ENCODE results near the gene CYP21A2.

Gene CYP21A2

DNA sequence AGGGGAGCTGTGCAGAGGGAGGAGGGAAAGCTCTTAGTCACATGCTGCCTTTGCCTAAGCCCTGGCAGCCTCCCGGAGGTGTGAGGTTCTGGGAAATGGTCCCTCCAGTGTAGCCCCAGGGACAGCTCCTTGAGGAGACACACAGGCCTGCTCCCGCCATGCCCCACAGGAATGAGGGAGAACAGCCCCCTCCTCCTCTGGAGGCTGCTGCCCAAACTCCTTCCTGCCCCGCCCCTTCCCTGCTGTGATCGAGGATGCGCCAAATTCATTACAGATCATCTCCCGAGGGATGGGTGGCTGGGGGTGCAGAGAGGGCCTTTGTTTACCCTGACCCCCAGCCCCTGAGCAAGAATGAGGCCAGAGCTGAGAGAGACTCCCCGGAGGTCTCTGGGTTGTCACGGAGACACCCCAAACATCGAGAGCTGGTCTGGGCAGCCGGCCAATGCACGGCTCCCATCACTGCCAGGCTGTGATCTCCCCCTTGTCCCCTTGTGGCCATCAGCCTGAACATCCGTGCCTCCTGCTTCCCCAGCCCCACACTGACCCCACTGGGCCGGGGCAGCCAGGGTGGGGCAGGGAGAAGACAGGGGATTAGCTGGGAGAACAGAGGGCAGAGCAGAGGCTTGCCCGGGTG is 8.4 kb downstream of the CYP21A2 start:
- DNase-seq (ENCODE audit: low spot score) = peak; percentile 51

DNA sequence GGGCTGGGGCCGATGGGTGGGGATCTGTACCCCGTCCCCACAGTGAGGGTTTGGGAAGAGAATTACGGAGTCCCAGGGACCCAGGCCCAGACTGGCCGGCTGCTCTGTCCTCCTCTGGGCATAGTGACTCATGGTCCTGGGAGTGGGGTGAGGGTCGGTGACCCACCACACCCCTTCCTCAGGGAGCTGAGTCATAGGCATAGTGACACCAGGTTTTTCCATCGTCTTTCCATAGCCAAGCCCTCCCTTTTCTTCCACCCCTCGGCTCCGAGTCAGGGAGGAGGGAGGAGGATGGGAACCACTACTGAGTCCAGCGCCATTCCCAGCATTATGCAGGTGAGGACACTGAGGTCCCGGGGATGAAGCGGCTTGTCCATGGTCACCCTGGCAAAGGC is 8.9 kb downstream of the CYP21A2 start:
- Histone ChIP-seq H3K9ac (ENCODE audit: low read depth, low read length, poor library complexity) (no peak overlapping the region), H3K27me3 (ENCODE audit: control insufficient read depth in 3 of 3, insufficient read depth in 3 of 3, low read depth in 1 of 3, low read length in 3 of 3) (peaks cover 0 to 12% (median 0%) of the 10 kb centered on the region in 3 experiments), H3K79me1 (ENCODE audit: low read depth, low read length) (no peaks in the 10 kb centered on the region), H3K4me2 (ENCODE audit: insufficient read depth, low read length, poor library complexity, severe bottlenecking) (no peak overlapping the region), H2BK12ac (ENCODE audit: low read length) (no peak overlapping the region), H2BK5ac (ENCODE audit: low read length) (no peak overlapping the region), H3K4ac (ENCODE audit: low read length) (no peak overlapping the region), H2AFZ (ENCODE audit: low read length) (peak overlapping the region; percentile 75), H2BK120ac (ENCODE audit: low read depth, low read length) (no peak overlapping the region), H2BK15ac (ENCODE audit: low read length) (no peak overlapping the region), H3K4me1 (ENCODE audit: control insufficient read depth in 2 of 2, insufficient read depth in 1 of 2, low read depth in 1 of 2, low read length in 2 of 2) (peaks cover 14 to 21% of the 10 kb centered on the region in 2 donors), H3K36me3 (replicated peaks in 1 of 2; ENCODE audit: control insufficient read depth in 2 of 2, insufficient read depth in 2 of 2, low read length in 2 of 2) (no peaks in the 10 kb centered on the region), H3K14ac (ENCODE audit: low read length) (peak overlapping the region; percentile 89), H3K27ac (replicated peaks; ENCODE audit: low read length) (peak overlapping the region; percentile 7), H3K9me3 (replicated peaks in 1 of 2; ENCODE audit: control insufficient read depth in 2 of 2, insufficient read depth in 1 of 2, low read depth in 1 of 2, low read length in 2 of 2) (no peaks in the 10 kb centered on the region), H4K8ac (ENCODE audit: low read depth, low read length) (no peak overlapping the region), H4K91ac (ENCODE audit: low read depth, low read length, poor library complexity) (no peak overlapping the region), H2AK5ac (ENCODE audit: low read depth, low read length) (no peak overlapping the region), H3K18ac (ENCODE audit: low read length) (peak overlapping the region; percentile 83), H3K23ac (ENCODE audit: low read depth, low read length, poor library complexity) (no peak overlapping the region), H3K4me3 (ENCODE audit: low read length in 2 of 2) (no peak overlapping the region)
- DNase-seq (ENCODE audit: low spot score) = peak; percentile 36
- no CpG with 5 or more reads among the region's 11 CpGs for WGBS, 2 donors (ENCODE audit: extremely low coverage in 2 of 2, insufficient read length in 2 of 2, insufficient replicate concordance in 1 of 2)

More for the DNA sequence above, 8.4 kb downstream of the CYP21A2 start:
- Histone ChIP-seq H2AK5ac (ENCODE audit: low read depth, low read length) (peak overlapping the region; percentile 93), H3K27me3 (ENCODE audit: control insufficient read depth in 3 of 3, insufficient read depth in 3 of 3, low read depth in 1 of 3, low read length in 3 of 3) (peaks cover 0 to 9% (median 0%) of the 10 kb centered on the region in 3 experiments), H2AFZ (ENCODE audit: low read length) (peak overlapping the region; percentile 75), H3K36me3 (replicated peaks in 1 of 2; ENCODE audit: control insufficient read depth in 2 of 2, insufficient read depth in 2 of 2, low read length in 2 of 2) (no peaks in the 10 kb centered on the region), H4K8ac (ENCODE audit: low read depth, low read length) (no peak overlapping the region), H2BK120ac (ENCODE audit: low read depth, low read length) (no peak overlapping the region), H2BK5ac (ENCODE audit: low read length) (peak overlapping the region; percentile 76), H3K9ac (ENCODE audit: low read depth, low read length, poor library complexity) (peak overlapping the region; percentile 15), H3K27ac (replicated peaks; ENCODE audit: low read length) (no peak overlapping the region), H3K18ac (ENCODE audit: low read length) (peak overlapping the region; percentile 83), H2BK12ac (ENCODE audit: low read length) (peak overlapping the region; percentile 94), H2BK15ac (ENCODE audit: low read length) (no peak overlapping the region), H3K4me2 (ENCODE audit: insufficient read depth, low read length, poor library complexity, severe bottlenecking) (no peak overlapping the region), H3K4me3 (ENCODE audit: low read length in 2 of 2) (no peak overlapping the region), H3K14ac (ENCODE audit: low read length) (peak overlapping the region; percentile 89), H3K9me3 (replicated peaks in 1 of 2; ENCODE audit: control insufficient read depth in 2 of 2, insufficient read depth in 1 of 2, low read depth in 1 of 2, low read length in 2 of 2) (no peaks in the 10 kb centered on the region), H4K91ac (ENCODE audit: low read depth, low read length, poor library complexity) (peak overlapping the region; percentile 1), H3K4me1 (ENCODE audit: control insufficient read depth in 2 of 2, insufficient read depth in 1 of 2, low read depth in 1 of 2, low read length in 2 of 2) (peaks cover 14 to 21% of the 10 kb centered on the region in 2 donors), H3K79me1 (ENCODE audit: low read depth, low read length) (no peaks in the 10 kb centered on the region), H3K4ac (ENCODE audit: low read length) (no peak overlapping the region), H3K23ac (ENCODE audit: low read depth, low read length, poor library complexity) (peak overlapping the region; percentile 73)
- no CpG with 5 or more reads among the region's 14 CpGs for WGBS, 2 donors (ENCODE audit: extremely low coverage in 2 of 2, insufficient read length in 2 of 2, insufficient replicate concordance in 1 of 2)

DNA sequence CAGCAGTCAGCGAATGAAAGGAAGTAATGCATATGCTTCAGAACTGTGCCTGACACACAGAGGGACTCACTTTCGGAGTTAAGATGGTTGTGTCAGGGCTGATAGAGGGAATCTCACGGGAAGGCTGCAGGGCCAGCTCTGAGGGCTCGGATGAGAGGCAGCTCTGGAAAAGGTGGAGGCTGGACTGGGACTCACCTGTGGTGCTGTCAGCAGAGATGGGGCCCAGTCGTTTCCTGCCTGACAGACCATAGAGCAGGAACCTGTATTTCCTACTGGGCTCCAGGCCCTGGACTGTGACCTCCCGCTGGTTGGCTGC is 9.3 kb downstream of the CYP21A2 start:
- H4K91ac ChIP-seq (ENCODE audit: low read depth, low read length, poor library complexity) = no peak overlapping the region
- no peaks in the 10 kb centered on the region for H3K36me3 ChIP-seq (replicated peaks in 1 of 2; ENCODE audit: control insufficient read depth in 2 of 2, insufficient read depth in 2 of 2, low read length in 2 of 2)
- WGBS, 2 donors (ENCODE audit: extremely low coverage in 2 of 2, insufficient read length in 2 of 2, insufficient replicate concordance in 1 of 2) = no CpG with 5 or more reads among the region's 6 CpGs
- H3K9ac ChIP-seq (ENCODE audit: low read depth, low read length, poor library complexity) = no peak overlapping the region
- H2AFZ ChIP-seq (ENCODE audit: low read length) = peak overlapping the region; percentile 75
- no peak overlapping the region for H2BK5ac ChIP-seq (ENCODE audit: low read length)
- H2BK12ac ChIP-seq (ENCODE audit: low read length) = no peak overlapping the region
- peak overlapping the region; percentile 7 for H3K27ac ChIP-seq (replicated peaks; ENCODE audit: low read length)
- no peak overlapping the region for H3K18ac ChIP-seq (ENCODE audit: low read length)
- H3K4me2 ChIP-seq (ENCODE audit: insufficient read depth, low read length, poor library complexity, severe bottlenecking) = no peak overlapping the region
- no peak overlapping the region for H3K23ac ChIP-seq (ENCODE audit: low read depth, low read length, poor library complexity)
- peaks cover 14 to 21% of the 10 kb centered on the region in 2 donors for H3K4me1 ChIP-seq (ENCODE audit: control insufficient read depth in 2 of 2, insufficient read depth in 1 of 2, low read depth in 1 of 2, low read length in 2 of 2)
- H3K4ac ChIP-seq (ENCODE audit: low read length) = no peak overlapping the region
- no peaks in the 10 kb centered on the region for H3K9me3 ChIP-seq (replicated peaks in 1 of 2; ENCODE audit: control insufficient read depth in 2 of 2, insufficient read depth in 1 of 2, low read depth in 1 of 2, low read length in 2 of 2)
- H3K14ac ChIP-seq (ENCODE audit: low read length) = no peak overlapping the region
- no peaks in the 10 kb centered on the region for H3K79me1 ChIP-seq (ENCODE audit: low read depth, low read length)
- H2BK120ac ChIP-seq (ENCODE audit: low read depth, low read length) = no peak overlapping the region
- no peak for DNase-seq (ENCODE audit: low spot score)
- H3K27me3 ChIP-seq (ENCODE audit: control insufficient read depth in 3 of 3, insufficient read depth in 3 of 3, low read depth in 1 of 3, low read length in 3 of 3) = peaks cover 0 to 14% (median 0%) of the 10 kb centered on the region in 3 experiments
- no peak overlapping the region for H4K8ac ChIP-seq (ENCODE audit: low read depth, low read length)
- H2AK5ac ChIP-seq (ENCODE audit: low read depth, low read length) = peak overlapping the region; percentile 1
- no peak overlapping the region for H2BK15ac ChIP-seq (ENCODE audit: low read length)
- peak overlapping the region in 1 of 2 donors; percentile 15 for H3K4me3 ChIP-seq (ENCODE audit: low read length in 2 of 2)

DNA sequence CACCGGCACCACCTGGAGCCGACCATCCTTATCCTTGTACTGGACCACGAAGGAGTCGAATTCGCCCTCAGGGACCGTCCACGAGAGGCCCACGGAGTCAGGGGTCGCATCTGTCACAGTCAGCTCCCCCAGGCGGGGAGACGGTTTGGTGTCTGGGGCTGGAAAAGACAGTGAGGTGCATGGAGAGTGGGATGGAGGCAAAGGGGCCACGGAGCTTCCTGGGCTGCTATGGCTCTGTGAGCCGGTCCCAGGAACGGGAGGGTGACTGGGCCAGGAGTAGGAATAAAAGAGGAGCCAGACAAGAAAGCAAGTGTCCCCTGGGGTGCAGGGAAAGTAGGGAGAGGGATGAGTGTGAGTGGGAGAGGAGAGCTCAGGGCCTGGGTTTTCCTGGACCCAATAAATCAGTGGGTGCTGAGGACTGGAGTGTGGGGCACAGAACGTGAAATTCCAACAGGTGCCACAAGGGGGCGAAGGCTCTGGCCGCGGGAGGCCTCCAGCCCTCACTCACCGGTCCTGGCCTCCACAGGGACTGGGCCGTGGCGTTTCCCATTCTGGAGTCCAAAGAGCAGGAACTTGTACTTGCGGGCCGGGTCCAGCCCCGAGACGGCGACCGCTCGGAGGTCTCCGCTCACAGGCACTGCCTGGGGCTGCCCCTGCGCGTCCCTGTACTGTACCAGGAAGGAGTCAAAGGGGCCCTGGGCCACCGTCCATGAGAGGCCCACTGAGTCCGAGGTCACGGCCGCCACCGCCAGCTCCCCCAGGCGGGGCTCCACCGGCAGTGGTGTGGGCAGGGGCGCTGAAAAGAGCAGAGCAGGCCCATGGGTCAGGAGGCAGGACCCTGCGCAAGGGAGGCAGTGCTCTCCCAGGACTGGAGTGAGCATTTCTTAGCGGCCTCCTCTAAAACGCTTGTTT is 9.9 kb downstream of the CYP21A2 start:
- H2BK12ac ChIP-seq (ENCODE audit: low read length) = no peak overlapping the region
- no peak overlapping the region for H3K4me3 ChIP-seq (ENCODE audit: low read length in 2 of 2)
- H3K27me3 ChIP-seq (ENCODE audit: control insufficient read depth in 3 of 3, insufficient read depth in 3 of 3, low read depth in 1 of 3, low read length in 3 of 3) = peaks cover 0 to 14% (median 0%) of the 10 kb centered on the region in 3 experiments
- H2BK120ac ChIP-seq (ENCODE audit: low read depth, low read length) = no peak overlapping the region
- peak overlapping the region; percentile 57 for H2AK5ac ChIP-seq (ENCODE audit: low read depth, low read length)
- no peak overlapping the region for H3K4ac ChIP-seq (ENCODE audit: low read length)
- H4K91ac ChIP-seq (ENCODE audit: low read depth, low read length, poor library complexity) = no peak overlapping the region
- H3K36me3 ChIP-seq (replicated peaks in 1 of 2; ENCODE audit: control insufficient read depth in 2 of 2, insufficient read depth in 2 of 2, low read length in 2 of 2) = no peaks in the 10 kb centered on the region
- no peak overlapping the region for H3K9ac ChIP-seq (ENCODE audit: low read depth, low read length, poor library complexity)
- H3K4me1 ChIP-seq (ENCODE audit: control insufficient read depth in 2 of 2, insufficient read depth in 1 of 2, low read depth in 1 of 2, low read length in 2 of 2) = peaks cover 14 to 21% of the 10 kb centered on the region in 2 donors
- H3K18ac ChIP-seq (ENCODE audit: low read length) = peak overlapping the region; percentile 76
- H2BK15ac ChIP-seq (ENCODE audit: low read length) = no peak overlapping the region
- no peak overlapping the region for H3K4me2 ChIP-seq (ENCODE audit: insufficient read depth, low read length, poor library complexity, severe bottlenecking)
- no CpG with 5 or more reads among the region's 42 CpGs for whole genome bisulfite sequencing, 2 donors (ENCODE audit: extremely low coverage in 2 of 2, insufficient read length in 2 of 2, insufficient replicate concordance in 1 of 2)
- peak overlapping the region; percentile 88 for H2AFZ ChIP-seq (ENCODE audit: low read length)
- no peaks in the 10 kb centered on the region for H3K9me3 ChIP-seq (replicated peaks in 1 of 2; ENCODE audit: control insufficient read depth in 2 of 2, insufficient read depth in 1 of 2, low read depth in 1 of 2, low read length in 2 of 2)
- no peak overlapping the region for H4K8ac ChIP-seq (ENCODE audit: low read depth, low read length)
- no peak overlapping the region for H3K27ac ChIP-seq (replicated peaks; ENCODE audit: low read length)
- H2BK5ac ChIP-seq (ENCODE audit: low read length) = no peak overlapping the region
- peak; percentile 53 for DNase-seq (ENCODE audit: low spot score)
- H3K14ac ChIP-seq (ENCODE audit: low read length) = no peak overlapping the region
- peak overlapping the region; percentile 8 for H3K23ac ChIP-seq (ENCODE audit: low read depth, low read length, poor library complexity)
- no peaks in the 10 kb centered on the region for H3K79me1 ChIP-seq (ENCODE audit: low read depth, low read length)

All from neuronal stem cell (in vitro differentiated cells).